GM10266 (cell line): Measurements from ENCODE around the gene MECR.

Experiments
- DNase-seq: peaks from one replicate; pipeline ENCODE4 v3.0.0; 2012; ENCODE audit errors: extremely low spot score
- CTCF ChIP-seq: IDR thresholded peaks from 2 replicates; pipeline ENCODE4 v1.5.1; 2012; ENCODE audit warnings: mild to moderate bottlenecking, low read depth; ENCODE audit not compliant: control insufficient read depth, insufficient read depth; ENCODE audit errors: missing control alignments

The MECR gene

GRCh38 chr1:29211086-29212030 lies 19.4 kb downstream of the MECR start:
- no peak for TF ChIP-seq CTCF
- no peak for DNase-seq

- no peak for TF ChIP-seq CTCF
- DNase-seq, result peak; percentile 63
Measured at GRCh38 chr1:29210278-29211085, 20.3 kb downstream of the MECR start.

DNA sequence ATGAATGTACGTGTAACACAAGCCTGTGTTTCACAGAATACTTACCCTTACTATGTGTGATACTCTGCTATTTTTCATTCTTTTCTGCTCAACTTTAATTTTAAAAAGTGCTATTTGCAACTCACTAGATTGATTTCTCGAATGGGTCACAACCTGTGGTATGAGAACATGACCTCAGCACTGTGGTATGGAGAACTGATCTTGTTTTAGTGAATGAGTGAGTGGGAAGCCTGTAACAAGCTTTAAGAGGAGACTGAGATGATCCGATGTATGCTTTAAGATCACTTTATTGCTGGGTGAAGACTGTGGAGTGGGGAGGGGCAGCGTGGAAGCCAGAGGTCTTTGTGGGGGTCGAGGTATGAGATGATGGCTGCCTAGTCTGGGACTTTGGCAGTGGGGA lies 21.6 kb downstream of the MECR start:
- TF ChIP-seq CTCF, result no peak
- DNase-seq, result no peak

DNA sequence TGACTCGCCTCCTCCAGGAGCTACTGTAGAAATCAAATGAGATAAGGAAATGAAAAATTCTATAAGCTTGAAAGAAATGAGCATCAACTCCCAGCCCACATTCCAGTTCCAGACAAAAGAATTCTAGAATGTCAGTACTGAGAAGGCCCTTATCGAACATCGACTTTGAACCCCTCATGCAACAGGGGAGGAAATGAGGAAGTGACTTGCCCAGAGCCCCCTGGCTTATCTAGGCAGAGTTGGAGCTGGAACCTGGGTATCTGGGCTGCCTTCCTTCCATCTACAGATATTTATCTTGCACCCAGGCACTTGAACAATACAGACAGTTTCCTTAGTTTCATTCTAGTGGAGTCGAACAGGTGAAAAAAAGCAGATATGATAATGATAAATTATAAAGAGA lies 22.3 kb downstream of the MECR start:
- TF ChIP-seq CTCF, result no peak
- DNase-seq, result no peak

- peak; percentile 83 for DNase-seq
- TF ChIP-seq CTCF, result peak; percentile 95
Measured at GRCh38 chr1:29202584-29203340, 28.0 kb downstream of the MECR start.

DNA sequence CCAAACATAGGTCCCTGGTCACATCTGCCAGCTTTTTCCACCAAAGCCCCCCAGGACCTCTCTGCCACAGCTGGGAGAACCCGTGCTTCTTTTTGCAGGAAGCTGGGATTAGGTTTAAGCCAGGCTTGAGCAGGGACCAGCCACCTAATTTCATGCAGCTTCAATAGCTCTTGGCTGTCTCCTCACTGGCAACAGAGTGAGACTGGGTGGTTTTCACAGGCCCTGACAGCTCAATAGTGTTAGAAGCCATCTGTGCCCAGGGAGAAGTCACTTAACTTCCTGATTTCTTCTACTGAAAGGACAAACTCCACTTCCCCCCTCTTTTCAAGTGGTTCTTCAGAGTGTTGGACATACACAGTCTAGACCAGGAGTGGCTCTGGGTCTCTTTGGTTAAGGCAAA lies 28.7 kb downstream of the MECR start:
- DNase-seq, result no peak
- no peak for TF ChIP-seq CTCF
